ENCODE data around the gene STBD1. TPM values are rescaled to one million over a fixed set of nuclear protein-coding genes. Genes with fewer than 3 reads are reported as not detected.

The STBD1 gene
- total RNA-seq, 1 experiment from 2014 or later, result not detected

DNA sequence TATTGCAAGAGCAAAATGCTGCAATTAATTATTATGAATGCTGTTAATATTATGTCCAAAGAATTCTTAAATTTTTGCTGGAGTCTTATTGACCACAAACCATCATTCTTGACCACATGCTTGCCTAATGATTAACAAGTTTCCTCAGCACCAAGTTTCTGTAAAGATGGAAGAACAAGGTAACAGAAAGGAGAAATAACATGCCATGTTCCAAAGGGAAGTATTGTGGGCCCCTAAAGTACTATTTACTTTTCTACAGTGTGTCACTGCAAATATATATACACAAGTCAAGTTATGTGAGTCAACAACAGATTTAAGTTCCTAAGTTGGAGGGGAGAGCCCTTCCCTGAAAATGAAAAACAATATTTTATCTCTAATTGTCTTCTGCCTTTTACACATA lies 34.5 kb upstream of the STBD1 start:
- no peaks in the 10 kb centered on the region for H3K9me3 ChIP-seq (ENCODE audit: low read depth, low read length, poor library complexity, severe bottlenecking)
- H3K4me3 ChIP-seq (ENCODE audit: low read depth, low read length, poor library complexity, severe bottlenecking), result no peak overlapping the region
- no peak overlapping the region for H3K27ac ChIP-seq (ENCODE audit: low read depth, low read length, poor library complexity, severe bottlenecking)
- DNase-seq (ENCODE audit: low spot score), result no peak
- H3K27me3 ChIP-seq (replicated peaks; ENCODE audit: insufficient read depth, low read depth, low read length, poor library complexity), result no peaks in the 10 kb centered on the region
- ChIA-PET POLR2A (ENCODE audit: low non-redundant PET) (no interaction called here), CTCF (no interaction called here)
- no TSS peak for BruUV-seq (replicated peaks)
- H3K36me3 ChIP-seq (ENCODE audit: insufficient read depth, low read length, poor library complexity, severe bottlenecking), result no peaks in the 10 kb centered on the region
- H3K4me1 ChIP-seq (ENCODE audit: insufficient read depth, low read length, poor library complexity, severe bottlenecking), result no peaks in the 10 kb centered on the region
- TF ChIP-seq, protein P1, sequence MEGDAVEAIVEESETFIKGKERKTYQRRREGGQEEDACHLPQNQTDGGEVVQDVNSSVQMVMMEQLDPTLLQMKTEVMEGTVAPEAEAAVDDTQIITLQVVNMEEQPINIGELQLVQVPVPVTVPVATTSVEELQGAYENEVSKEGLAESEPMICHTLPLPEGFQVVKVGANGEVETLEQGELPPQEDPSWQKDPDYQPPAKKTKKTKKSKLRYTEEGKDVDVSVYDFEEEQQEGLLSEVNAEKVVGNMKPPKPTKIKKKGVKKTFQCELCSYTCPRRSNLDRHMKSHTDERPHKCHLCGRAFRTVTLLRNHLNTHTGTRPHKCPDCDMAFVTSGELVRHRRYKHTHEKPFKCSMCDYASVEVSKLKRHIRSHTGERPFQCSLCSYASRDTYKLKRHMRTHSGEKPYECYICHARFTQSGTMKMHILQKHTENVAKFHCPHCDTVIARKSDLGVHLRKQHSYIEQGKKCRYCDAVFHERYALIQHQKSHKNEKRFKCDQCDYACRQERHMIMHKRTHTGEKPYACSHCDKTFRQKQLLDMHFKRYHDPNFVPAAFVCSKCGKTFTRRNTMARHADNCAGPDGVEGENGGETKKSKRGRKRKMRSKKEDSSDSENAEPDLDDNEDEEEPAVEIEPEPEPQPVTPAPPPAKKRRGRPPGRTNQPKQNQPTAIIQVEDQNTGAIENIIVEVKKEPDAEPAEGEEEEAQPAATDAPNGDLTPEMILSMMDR (conservative IDR thresholded peaks at IDR 0.05; ENCODE audit: low read depth, low read length), result no peak
- TF ChIP-seq EZH2 (IDR thresholded peaks at IDR 0.05; ENCODE audit: borderline replicate concordance, low read depth, low read length, poor library complexity, severe bottlenecking), result no peak
- intact Hi-C loops (cut with micrococcal nuclease; ENCODE audit: unreplicated experiment), result no loop called here

DNA sequence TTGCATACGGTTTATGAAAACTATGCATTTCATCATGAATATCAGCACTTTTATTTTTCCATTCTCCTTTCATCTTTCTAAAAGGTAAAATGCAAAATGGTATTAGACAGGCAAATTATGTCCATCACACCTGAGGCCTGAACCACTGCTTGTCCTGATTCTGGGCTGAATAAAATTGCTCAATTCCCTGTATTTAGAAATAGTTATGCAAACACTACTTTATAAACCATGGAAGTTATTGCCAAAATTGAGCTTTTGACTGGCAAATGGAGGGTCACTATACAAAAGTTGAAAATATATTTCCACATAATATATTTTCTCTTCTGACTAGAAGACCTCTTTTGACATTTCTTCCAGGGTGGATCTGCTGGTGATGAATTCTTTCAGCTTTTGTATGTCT lies 34.0 kb upstream of the STBD1 start:
- Histone ChIP-seq H3K27ac (ENCODE audit: low read depth, low read length, poor library complexity, severe bottlenecking) (no peak overlapping the region), H3K36me3 (ENCODE audit: insufficient read depth, low read length, poor library complexity, severe bottlenecking) (no peaks in the 10 kb centered on the region), H3K27me3 (replicated peaks; ENCODE audit: insufficient read depth, low read depth, low read length, poor library complexity) (no peaks in the 10 kb centered on the region), H3K4me3 (ENCODE audit: low read depth, low read length, poor library complexity, severe bottlenecking) (no peak overlapping the region), H3K9me3 (ENCODE audit: low read depth, low read length, poor library complexity, severe bottlenecking) (no peaks in the 10 kb centered on the region), H3K4me1 (ENCODE audit: insufficient read depth, low read length, poor library complexity, severe bottlenecking) (no peaks in the 10 kb centered on the region)
- DNase-seq (ENCODE audit: low spot score), result no peak
- CTCF ChIA-PET, result no interaction called here
- POLR2A ChIA-PET (ENCODE audit: low non-redundant PET), result no interaction called here
- intact Hi-C loops (cut with micrococcal nuclease; ENCODE audit: unreplicated experiment), result no loop called here
- BruUV-seq (replicated peaks), result no TSS peak
- TF ChIP-seq, protein P1 (conservative IDR thresholded peaks at IDR 0.05; ENCODE audit: low read depth, low read length), result no peak
- TF ChIP-seq EZH2 (IDR thresholded peaks at IDR 0.05; ENCODE audit: borderline replicate concordance, low read depth, low read length, poor library complexity, severe bottlenecking), result no peak

DNA sequence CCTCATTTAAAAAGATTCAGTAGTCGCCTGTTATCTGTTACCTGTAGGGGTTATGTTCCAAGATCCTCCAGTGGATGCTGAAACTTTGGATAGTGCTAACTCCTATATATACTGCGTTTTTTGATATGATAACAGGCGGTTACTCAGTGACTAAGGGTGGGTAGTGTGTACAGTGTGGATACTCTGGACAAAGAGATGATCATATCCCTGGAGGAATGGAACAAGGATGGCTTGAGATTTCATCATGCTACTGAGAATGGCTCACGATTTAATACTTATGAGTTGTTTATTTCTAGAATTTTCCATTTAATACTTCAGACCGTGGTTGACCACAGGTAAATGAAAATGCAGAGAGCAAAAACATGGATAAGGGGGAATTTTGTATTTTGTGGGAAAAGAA lies 33.5 kb upstream of the STBD1 start:
- H3K27me3 ChIP-seq (replicated peaks; ENCODE audit: insufficient read depth, low read depth, low read length, poor library complexity), result no peaks in the 10 kb centered on the region
- intact Hi-C loops (cut with micrococcal nuclease; ENCODE audit: unreplicated experiment), result no loop called here
- H3K4me3 ChIP-seq (ENCODE audit: low read depth, low read length, poor library complexity, severe bottlenecking), result no peak overlapping the region
- no peak overlapping the region for H3K27ac ChIP-seq (ENCODE audit: low read depth, low read length, poor library complexity, severe bottlenecking)
- H3K36me3 ChIP-seq (ENCODE audit: insufficient read depth, low read length, poor library complexity, severe bottlenecking), result no peaks in the 10 kb centered on the region
- TF ChIP-seq, protein P1 (conservative IDR thresholded peaks at IDR 0.05; ENCODE audit: low read depth, low read length), result no peak
- no peak for TF ChIP-seq EZH2 (IDR thresholded peaks at IDR 0.05; ENCODE audit: borderline replicate concordance, low read depth, low read length, poor library complexity, severe bottlenecking)
- CTCF ChIA-PET, result no interaction called here
- H3K4me1 ChIP-seq (ENCODE audit: insufficient read depth, low read length, poor library complexity, severe bottlenecking), result no peaks in the 10 kb centered on the region
- BruUV-seq (replicated peaks), result no TSS peak
- POLR2A ChIA-PET (ENCODE audit: low non-redundant PET), result no interaction called here
- H3K9me3 ChIP-seq (ENCODE audit: low read depth, low read length, poor library complexity, severe bottlenecking), result no peaks in the 10 kb centered on the region
- no peak for DNase-seq (ENCODE audit: low spot score)

Data from A673 (cell line).